ENCODE measurements around the gene KCNH1.

The KCNH1 gene

DNA sequence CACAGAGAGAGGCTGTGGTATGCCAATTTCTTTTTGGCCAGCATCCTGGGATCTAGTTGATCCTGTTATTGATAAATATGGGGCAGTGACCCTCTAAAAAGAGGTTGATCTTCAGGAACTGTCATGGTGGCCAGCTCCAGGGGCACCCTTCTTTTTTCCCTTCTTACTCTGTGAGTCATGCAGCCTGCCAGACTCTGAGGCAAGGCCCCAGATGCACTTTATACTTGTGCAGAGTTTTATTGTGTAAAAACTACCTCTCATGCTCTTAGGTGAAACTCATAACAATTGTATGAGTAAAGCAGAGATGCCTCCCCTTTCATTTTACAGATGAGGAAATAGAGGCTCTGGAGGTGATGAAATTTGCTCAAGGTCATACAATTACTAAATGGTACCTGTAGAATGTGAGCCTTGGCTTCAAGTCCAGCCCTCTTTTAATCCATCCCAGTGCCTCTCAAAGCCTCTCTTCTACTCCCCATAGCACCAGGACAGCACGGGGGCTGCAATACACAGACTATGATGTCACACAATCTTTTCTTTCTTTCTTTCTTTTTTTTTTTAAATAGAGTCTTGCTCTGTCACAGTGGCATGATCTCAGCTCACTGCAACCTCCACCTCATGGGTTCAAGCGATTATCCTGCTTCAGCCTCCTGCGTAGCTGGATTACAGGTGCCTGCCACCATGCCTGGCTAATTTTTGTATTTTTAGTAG is 387.8 kb downstream of the KCNH1 start:
- DNase-seq: no peak

DNA sequence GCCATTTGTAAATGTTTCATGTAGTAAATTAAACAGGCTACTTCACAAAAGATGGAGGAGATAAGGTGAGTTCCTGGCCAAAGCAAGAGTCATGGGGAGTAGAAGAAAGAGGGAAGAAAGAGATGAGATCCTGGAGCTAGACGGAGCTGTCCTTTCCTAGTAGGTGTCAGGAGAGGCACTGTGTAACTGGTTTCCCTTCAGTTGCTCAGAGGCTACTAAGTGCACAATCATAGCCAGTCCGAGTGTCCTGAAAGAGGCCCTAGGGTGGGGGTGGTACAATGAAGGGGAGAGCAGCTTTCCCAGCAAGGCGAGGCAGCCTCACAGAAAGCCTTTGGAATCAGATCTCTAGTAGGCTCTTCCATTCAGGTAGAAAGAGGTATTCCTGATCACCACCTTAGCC is 390.9 kb downstream of the KCNH1 start:
- DNase-seq: no peak

DNA sequence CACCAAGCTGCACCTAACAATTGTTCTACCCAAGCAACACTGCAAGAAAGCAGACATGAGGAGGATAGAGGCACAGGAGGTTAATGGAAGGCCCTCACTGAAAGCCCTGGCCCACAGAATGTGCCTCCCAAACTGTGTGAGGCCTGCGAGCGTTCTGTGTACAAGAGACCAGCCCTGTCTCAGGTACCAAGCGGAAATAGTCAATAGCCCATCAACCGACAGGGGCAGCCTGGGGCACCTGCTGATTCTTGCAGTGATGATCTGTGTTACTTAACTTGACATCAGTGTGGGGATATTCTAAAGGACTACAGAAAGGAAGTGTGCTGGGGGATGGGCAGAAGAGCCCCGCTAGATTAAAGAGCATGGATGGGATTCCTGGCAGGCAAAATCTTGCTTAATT is 392.4 kb downstream of the KCNH1 start:
- no peak for DNase-seq

DNA sequence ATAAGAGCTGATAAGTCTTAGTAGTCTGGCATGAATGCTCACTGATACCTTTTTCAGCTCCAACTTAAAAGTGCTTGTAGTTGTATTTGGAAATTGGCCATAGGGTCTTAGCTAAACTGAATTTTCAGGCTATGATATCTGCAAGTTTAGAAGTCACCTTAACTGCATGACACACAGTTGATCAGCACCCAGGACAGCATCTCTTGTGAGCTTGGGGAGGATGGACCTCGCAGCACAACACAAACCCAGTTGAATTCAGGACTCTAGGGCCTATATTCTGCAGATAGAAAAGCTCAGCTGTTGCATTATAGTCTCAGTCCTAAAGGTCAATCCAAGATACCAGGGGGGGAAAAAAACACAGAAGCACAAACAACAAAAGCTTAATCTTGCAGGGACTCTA is 394.3 kb downstream of the KCNH1 start:
- no peak for DNase-seq

DNA sequence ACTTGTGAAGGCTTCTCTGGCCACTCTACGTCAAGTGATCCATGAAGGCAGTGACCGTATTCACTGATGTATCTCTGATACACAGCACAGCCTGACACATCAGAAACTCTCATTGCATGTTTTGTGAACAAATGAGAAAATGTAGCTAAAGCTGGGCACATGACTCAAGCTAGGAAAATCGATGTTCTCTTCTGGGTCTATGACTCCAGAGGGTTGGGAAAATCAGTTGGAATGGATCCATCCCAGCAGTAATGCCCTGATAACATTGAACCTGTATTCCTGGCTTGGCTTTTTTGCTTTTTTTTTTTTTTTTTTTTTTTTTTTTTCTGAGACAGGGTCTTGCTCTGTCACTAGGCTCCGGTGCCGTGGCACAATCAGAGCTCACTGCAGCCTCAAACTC is 395.7 kb downstream of the KCNH1 start:
- DNase-seq: no peak

DNA sequence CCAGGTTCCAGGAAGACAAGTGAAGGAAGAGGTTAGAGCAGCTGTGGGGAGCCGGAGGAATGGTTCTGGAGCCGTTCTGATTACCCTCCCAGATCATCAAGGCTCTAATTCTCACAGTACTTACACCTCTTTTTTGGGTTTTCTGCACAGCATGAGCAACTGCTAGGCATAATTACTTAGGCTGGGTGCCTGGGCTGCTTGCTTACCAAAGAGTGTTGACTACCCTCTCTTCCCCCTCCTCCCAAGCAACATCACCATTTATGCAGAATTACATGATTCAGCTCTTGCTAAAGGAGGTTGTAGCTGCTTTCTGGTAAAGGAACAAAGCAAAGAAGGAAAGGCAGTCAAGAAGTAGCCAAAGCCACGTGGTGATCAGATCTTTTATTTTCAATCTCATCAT is 397.2 kb downstream of the KCNH1 start:
- DNase-seq: no peak

DNA sequence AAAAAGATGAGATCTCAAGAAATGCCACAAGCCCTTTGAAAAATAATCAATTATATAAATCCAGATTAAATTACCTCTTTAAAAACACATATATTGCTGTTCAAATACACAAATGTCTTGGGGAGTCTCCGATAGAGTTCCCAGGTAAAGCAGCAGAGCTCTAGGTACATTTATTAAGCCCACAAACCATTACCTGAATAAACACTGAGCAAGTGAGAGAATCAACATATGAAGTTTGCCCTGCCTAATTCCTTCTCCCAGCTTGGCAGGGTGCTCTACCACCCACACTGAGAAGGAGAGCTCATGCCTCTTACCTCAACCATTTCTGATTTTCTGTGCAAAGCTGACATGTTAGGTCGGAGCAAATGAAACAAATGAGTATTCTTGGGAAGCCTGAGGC is 402.4 kb downstream of the KCNH1 start:
- no peak for DNase-seq

DNA sequence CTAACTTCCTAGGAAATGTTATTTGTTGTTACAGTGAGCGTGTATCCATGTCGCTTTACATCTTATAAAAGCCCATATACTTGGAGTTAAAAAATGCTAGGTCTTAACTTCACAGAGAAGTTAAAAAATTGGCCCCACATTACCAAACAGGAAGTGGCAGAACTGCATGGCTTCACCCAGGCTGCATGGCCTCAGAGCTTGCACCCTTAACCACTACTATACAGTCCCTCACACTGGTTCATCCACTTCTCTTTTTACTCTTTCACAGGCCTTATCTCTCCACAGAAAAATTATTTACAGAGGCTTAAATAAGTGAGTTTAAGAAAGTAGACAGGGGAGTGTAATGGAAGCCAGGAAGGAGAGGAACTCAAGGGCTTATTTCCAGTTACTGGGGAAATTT is 402.8 kb downstream of the KCNH1 start:
- no peak for DNase-seq

DNA sequence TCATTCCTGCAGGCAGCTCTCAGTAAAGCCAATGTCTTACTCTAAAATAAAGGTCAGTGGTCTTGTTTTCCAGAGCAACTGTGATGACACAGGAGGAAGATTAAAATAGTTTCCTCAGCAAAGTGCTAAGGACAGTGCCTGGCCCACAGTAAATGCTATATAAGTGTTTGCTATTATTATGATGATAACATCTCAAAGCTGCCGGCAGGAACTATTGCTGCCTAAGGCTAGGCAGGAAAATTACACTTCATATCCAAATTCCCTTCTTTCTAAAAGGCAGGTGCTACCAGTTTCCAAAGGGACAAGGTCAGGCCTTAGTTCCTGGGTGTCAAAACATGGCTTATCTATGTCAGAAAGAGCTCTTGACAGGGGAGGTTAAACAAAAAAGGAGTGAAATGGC is 403.9 kb downstream of the KCNH1 start:
- no peak for DNase-seq

DNA sequence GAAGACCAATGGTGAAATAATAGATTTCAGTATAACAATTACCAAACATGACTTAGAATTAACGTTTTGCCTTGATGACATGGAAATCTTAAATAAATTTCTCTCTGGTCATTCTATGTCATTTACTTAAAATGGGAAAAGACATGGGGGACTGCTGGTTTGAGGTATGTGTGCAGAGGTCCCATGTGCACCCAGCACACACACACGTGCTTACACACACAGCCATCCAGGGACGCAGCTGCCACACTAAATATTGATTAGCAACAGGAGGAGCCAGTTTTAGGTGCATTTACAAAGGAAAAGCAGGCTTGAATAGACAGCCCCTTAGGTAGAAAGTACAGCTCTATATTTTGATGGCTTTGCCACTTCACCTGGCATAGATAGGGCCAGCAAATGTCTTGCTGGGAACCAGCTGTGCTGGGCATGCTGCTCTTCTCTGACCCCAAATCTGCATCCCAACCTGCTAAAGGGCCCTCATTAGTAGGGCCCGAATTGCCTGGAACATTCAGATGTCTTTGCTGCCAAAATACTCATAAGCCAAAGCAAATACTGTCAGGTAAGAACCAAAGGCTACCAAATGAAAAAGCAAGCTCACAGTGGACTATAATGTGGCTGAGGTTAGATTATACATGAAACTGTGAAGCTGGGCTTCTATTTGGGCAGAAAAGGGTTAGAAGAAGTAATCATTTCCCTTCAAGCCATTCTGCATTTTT is 405.4 kb downstream of the KCNH1 start:
- DNase-seq: no peak

DNA sequence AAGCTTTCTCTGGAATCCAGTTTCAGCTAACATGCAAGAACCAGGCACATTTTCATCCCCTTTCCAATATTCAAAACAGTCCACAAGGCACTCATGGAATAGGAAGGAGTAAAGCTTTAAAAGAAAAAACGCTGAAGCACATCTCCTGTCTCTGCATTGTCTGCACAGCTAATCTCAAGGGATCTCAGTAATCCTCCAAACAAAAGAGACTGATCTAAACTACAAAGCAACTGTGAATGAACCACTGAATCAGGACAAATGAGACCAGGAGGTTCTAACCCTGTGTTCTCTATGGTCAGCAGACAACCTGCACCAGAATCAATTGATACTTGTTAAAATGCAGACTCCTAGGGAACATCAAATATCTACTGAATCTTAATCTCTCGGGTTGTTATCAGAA is 406.2 kb downstream of the KCNH1 start:
- DNase-seq: no peak

DNA sequence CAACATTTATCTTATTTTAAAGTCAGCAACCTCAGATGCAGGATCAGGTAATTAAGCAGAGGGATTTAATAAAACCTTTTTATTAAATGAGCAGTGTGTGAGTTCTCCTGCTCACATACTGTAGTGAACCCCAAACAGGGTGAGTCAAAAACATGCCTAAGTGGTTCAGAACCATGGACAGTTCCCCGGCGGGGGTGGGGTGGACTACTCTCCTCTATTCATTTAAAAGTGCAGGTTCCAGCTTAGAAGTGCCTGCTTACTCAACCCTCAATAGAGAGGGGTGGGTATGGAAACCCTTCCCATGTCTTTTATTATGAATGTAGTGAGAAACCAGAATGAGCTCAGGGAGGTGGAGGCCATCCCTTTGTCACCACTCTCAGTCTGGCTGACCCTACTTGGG is 407.3 kb downstream of the KCNH1 start:
- DNase-seq: no peak

DNA sequence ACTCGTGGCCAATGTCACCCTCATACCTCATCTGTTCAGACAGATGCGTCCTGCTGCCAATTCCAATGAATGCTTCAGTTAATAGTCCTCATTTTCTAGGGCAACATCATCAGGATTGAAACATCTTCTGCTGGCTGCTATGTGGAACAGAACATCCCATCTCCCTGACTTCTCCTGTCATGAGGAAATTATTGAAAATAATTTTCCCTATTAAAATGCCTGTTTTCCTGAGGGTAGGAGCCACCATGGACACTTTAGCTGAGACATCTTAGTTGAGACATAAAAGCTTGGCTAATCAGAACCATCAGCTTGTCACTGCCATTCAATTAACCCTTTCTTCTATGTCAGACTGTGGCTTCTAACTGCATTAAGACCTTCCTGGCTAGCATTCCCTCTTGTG is 409.2 kb downstream of the KCNH1 start:
- no peak for DNase-seq

DNA sequence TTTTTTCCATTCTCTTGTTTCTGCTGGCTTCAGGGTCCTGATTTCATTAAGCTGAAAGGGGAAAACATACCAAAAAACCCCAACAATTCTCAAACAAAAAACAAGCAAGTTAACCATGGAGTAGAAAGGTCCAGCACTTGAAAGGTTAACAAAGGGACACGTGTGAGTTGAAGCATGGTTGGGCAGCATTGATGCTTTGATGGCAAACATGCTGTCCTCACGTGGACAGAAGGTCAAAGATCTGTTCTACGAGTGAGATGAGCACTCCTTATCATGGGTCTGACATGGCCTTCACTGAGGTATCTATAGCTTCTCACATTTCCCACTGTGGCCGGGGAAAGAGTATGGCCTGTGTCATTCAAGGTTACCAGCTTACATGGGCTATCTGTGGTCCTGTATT is 410.3 kb downstream of the KCNH1 start:
- DNase-seq: no peak

DNA sequence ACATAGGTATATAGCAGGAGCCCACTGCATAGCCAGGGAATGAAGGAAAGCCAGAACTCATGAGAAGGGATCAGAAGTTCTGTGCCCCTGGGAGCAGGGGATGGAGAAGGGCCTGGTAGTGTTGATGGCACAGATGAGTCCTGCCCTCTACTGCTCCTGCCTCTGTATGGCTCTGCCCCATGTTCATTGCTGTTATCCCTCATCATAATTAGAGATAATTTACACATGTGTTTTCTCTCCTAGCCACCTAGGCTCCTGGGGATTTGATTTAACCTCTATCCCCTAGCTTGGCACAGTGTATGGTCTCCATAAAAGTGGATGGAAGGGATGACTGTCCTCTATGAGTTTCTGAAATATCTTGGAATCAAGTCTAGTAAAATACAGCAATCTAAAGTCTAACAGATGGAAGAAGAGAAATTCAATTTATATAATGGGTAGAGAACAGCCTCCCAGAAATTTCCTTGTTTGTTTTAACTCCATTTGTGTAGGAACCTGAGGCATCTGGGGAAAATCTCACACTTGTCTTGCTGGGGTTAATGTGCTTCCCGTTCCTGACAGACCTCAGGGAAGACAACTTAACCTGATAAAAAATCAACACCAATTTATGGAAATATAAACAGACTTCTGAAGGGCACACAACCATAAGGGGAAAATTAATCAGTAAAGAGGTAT is 411.4 kb downstream of the KCNH1 start:
- DNase-seq: no peak

DNA sequence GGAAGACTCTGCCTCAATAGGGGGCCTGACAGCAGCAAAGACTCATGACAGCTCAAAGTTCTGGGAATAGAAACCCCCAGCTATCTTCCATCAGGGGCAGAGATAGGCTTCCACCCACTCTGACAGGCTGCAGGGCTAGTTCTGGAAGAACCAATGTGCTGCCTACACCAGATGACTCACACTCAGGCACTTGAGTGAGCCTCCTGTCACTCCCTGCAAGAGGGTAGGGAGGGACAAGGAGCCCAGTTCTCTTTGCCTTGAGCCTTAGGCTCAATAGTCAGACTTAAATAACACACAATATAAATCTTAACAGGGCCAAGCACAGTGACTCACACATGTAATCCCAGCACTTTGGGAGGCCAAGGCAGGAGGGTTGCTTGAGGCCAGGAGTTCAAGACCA is 418.9 kb downstream of the KCNH1 start:
- DNase-seq: no peak

DNA sequence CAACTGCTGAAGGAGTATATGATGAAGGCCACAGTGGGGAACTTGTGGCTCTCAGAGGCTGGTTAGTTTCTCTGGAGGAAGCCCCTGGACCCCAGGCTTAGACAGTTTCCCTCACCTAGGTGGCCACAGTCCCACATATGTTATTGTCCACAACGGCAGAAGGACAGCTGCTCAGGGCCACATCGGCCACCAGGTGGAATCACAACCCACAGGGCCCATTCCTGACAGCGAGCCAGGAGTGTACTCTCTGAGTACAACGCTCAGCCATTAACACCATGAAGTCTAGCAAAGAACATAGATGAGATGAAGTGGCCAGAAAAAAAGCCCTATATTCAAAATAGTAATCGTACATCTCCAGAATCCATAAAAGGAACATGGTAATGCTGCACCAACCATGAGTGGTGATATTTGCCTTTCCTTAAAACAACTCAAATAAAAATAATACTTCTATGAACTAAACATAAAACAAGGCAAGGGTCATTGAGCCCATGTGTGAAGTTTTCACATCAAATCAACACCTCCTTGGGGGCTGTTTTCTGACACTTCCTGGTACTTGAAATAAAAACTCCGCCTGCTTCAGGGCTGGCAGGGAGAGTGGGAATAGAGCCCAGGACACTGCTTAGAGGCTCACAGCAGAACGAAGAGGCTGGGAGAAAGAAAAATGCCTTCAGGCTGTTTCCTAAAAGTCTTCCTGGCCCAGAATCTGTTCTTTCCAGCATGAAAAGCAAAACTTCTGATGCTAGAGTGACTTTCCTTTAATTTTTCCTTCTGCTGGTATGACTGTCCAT is 421.9 kb downstream of the KCNH1 start:
- DNase-seq: peak; percentile 21

DNA sequence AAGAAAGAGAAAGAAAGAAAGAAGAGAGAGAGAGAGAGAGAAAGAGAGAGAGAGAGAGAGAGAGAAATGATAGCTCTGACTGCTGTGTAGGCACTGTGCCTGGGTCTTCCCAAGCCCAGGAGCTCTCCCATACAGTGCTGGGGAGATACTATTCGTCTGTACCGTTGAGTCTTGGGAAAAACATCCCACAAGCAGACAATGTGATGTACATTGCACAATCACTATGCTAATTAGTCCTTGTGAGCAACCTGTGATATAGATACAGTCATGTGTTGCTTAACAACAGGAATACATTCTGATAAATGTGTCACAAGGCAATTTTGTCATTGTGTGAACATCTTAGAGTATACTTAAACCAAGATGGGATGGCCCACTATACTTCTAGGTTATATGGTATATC is 424.2 kb downstream of the KCNH1 start:
- DNase-seq: no peak

DNA sequence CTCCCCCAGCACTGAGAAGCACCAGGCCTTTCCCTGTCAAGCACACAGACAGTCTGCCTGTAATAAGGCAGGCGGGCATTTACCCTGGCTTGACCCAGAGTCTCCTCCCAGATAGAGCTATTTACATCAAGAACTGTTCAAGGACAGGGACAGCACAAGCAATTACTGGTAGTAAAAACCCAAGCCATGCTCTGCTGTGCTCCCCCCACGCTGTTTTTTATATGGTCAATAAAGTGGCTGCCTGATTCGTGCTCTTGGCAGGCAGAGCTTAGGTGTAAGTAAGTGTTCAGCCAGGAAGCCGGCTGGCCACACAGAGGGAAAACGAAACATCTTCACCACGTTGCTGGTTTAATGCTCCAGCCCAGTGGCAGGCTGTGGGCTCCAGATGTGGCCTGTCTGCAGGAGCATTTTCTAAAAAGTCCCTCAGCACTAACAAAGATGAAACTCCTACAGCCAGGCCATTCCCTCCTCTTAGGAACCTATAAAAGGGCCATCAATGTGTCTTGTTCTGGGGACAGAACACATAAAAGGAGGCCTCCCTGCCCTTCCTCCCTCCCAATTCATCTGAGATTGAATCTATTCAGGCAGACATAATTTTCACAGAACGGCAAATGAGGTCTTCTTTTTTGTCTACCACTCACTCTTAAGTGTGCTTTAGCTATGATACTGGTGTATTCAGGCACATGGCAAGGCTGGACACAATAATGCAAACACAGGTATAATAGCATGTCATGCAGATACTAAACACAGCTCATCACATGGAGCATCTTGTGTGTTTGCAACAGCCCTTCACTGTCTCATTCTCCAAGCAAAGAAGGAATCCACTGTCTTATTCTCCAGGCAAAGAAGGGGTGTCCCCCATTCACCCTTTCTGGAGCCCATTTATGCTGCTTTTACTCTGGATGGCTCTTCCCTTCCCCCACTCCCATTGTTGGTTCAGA is 426.4 kb downstream of the KCNH1 start:
- DNase-seq: no peak

DNA sequence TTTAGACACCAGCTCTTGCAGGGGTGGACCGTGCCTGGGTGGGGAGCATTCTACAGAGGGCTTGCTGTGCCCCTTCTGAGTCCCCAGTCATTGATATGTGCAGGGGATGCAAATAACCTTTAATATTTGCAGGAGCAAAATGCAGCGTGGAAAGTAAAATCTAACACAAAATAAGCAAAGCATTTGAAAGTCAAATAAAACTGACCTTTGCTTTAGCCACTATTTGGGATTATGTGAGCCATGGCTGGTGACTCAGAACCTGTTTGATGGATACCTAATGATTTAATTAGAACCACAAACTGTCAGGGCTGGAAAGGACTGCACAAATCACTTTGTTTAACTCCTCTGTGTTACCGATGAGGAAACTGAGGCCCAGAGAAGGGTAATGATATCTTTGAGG is 427.7 kb downstream of the KCNH1 start:
- no peak for DNase-seq

DNA sequence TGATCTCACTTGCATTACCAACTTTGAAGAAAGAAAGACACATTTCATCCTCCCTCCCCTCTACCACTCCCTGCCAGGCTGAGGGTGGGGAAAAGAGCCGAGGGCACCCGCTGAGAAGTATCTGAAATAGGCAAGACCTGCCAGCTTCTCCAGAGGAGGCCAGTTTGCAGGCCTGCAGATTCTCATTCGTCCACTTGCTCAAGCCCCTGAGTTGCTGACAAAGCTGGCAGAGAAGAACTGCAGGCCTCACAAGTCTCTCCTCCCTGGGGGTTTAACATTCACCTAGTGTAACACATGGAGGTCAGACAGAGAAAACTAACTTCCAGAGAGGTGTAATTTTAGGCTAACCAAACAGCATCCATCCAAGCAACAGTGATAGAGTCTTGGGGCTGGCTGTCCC is 428.9 kb downstream of the KCNH1 start:
- DNase-seq: no peak

DNA sequence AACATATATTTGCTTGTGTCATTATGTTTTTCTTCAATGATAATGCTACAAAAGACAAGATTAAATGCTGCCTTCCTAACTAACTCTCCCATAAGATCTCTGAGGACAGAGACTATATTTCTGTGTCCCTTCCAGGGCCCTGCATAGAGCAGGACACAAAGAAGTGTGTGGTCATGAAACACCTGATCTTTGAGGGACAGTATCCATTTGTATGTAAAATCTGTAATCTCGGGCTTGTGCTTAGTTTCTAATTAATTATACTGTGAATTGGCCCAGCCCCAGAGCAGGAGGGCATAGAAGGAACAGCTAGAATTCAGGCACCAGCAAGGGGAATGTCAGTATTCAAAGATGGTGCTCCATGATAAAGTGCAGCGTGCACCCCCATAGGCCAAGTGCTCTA is 430.4 kb downstream of the KCNH1 start:
- DNase-seq: no peak

All from NCI-H2029 (cell line).